SU-DHL-6 (cell line): ENCODE results near the gene ZNF689.
A peak's percentile ranks its signal among the peaks of the same experiment; 100 is the strongest.
"Not testable (repeated sequence)": the region's sequence is repeated elsewhere in the genome, so short reads cannot be mapped to it uniquely, and the experiment has no call there.

Source experiments
- H2AFZ ChIP-seq: fragments of 200-600 bp; sonication (generic); 2 replicates; pipeline ENCODE4 v1.6.1; 2014; ENCODE audit warnings: low read depth, mild to moderate bottlenecking, moderate library complexity, mixed read lengths, antibody characterized with exemption, low read length; ENCODE audit not compliant: severe bottlenecking
- H3F3A ChIP-seq: fragments of 200-600 bp; shearing (Covaris generic); 2 replicates; pipeline ENCODE4 v1.6.0; 2016; ENCODE audit warnings: antibody characterized with exemption, mild to moderate bottlenecking; ENCODE audit not compliant: insufficient read depth
- H3K27ac ChIP-seq: fragments of 200-600 bp; sonication (generic); 2 replicates; pipeline ENCODE4 v1.5.1; 2016; ENCODE audit warnings: low read depth, mild to moderate bottlenecking, low read length, moderate library complexity, mixed read lengths
- H3K27me3 ChIP-seq: fragments of 200-600 bp; sonication (generic), shearing (Covaris generic); 2 replicates; pipeline ENCODE4 v1.6.0; 2014; ENCODE audit warnings: mild to moderate bottlenecking, low read length
- H3K36me3 ChIP-seq: fragments of 200-600 bp; sonication (generic); 2 replicates; pipeline ENCODE4 v1.6.1; 2014; ENCODE audit warnings: mild to moderate bottlenecking, low read length, mixed read lengths
- H3K4me2 ChIP-seq: fragments of 300-600, 200-600 bp; shearing (Covaris generic), sonication (generic); 2 replicates; pipeline ENCODE4 v1.6.0; 2014; ENCODE audit warnings: low read length, low read depth, mild to moderate bottlenecking; ENCODE audit not compliant: poor library complexity, severe bottlenecking
- H3K4me3 ChIP-seq: fragments of 200-600 bp; sonication (generic); 2 replicates; pipeline ENCODE4 v1.5.1; 2014; ENCODE audit warnings: antibody characterized with exemption, low read length, mild to moderate bottlenecking, mixed read lengths; ENCODE audit not compliant: insufficient read depth, poor library complexity, severe bottlenecking
- H3K79me2 ChIP-seq: fragments of 200-600 bp; sonication (generic); 2 replicates; pipeline ENCODE4 v1.6.1; 2014; ENCODE audit warnings: mild to moderate bottlenecking, low read length, moderate library complexity; ENCODE audit not compliant: insufficient read depth
- H3K9ac ChIP-seq: fragments of 200-600 bp; sonication (generic); 2 replicates; pipeline ENCODE4 v1.7.0; 2014; ENCODE audit warnings: mild to moderate bottlenecking, low read length
- H3K9me2 ChIP-seq: fragments of 200-600 bp; sonication (generic); replicated peaks from 2 replicates; pipeline ENCODE4 v1.6.1; 2014; ENCODE audit warnings: low read length; ENCODE audit not compliant: insufficient read depth
- H3K9me3 ChIP-seq: fragments of 200-600 bp; sonication (generic); 2 replicates; pipeline ENCODE4 v1.6.1; 2014; ENCODE audit warnings: low read length, mixed read lengths; ENCODE audit not compliant: insufficient read depth
- H4K20me1 ChIP-seq: fragments of 200-600 bp; sonication (generic); 2 replicates; pipeline ENCODE4 v1.6.1; 2014; ENCODE audit warnings: low read depth, mild to moderate bottlenecking, antibody characterized with exemption, low read length, moderate library complexity, mixed read lengths
- CTCF ChIP-seq: fragments of 200-600 bp; sonication (generic); IDR thresholded peaks from one replicate; pipeline ENCODE4 v1.5.1; 2017; ENCODE audit warnings: antibody characterized with exemption, mild to moderate bottlenecking, low read length, moderate library complexity; ENCODE audit not compliant: insufficient read depth, poor library complexity, severe bottlenecking
- EZH2phosphoT487 ChIP-seq: fragments of 200-600 bp; sonication (generic), shearing (Covaris generic); conservative IDR thresholded peaks from 2 replicates; pipeline ENCODE4 v1.6.1; 2018; ENCODE audit warnings: mild to moderate bottlenecking, antibody characterized with exemption, low read length, moderate library complexity, mixed read lengths

Gene ZNF689

GRCh38 chr16:30633526-30633925, 23.3 kb upstream of the ZNF689 start:
- no peaks in the 10 kb centered on the region for H4K20me1 ChIP-seq
- peak overlapping the region; percentile 72 for H3K9ac ChIP-seq
- no peaks in the 10 kb centered on the region for H3K9me2 ChIP-seq
- H3K27me3 ChIP-seq = no peaks in the 10 kb centered on the region
- TF ChIP-seq EZH2phosphoT487 = no peak
- no peak for TF ChIP-seq CTCF
- no peaks in the 10 kb centered on the region for H3K79me2 ChIP-seq
- peak overlapping the region; percentile 76 for H2AFZ ChIP-seq
- peaks cover 13% of the 10 kb centered on the region; the same call in 1 of the 2 replicates for H3F3A ChIP-seq
- peak overlapping the region; percentile 82 for H3K4me2 ChIP-seq
- no peaks in the 10 kb centered on the region for H3K9me3 ChIP-seq
- H3K4me3 ChIP-seq = peak overlapping the region; percentile 82
- peak overlapping the region; percentile 69 for H3K27ac ChIP-seq
- no peaks in the 10 kb centered on the region for H3K36me3 ChIP-seq

GRCh38 chr16:30632454-30632853, 22.3 kb upstream of the ZNF689 start:
- not testable (repeated sequence) for H3K9me2 ChIP-seq, H3K79me2 ChIP-seq, H3K9me3 ChIP-seq, H4K20me1 ChIP-seq, H3K4me3 ChIP-seq, H3K36me3 ChIP-seq, H3K27ac ChIP-seq, H3K9ac ChIP-seq, H2AFZ ChIP-seq, H3K4me2 ChIP-seq, H3K27me3 ChIP-seq
- peaks cover 13% of the 10 kb centered on the region; the same call in 1 of the 2 replicates for H3F3A ChIP-seq

- Histone ChIP-seq H3K9me2 (no peaks in the 10 kb centered on the region), H3K9ac (no peak overlapping the region), H4K20me1 (no peaks in the 10 kb centered on the region), H3F3A (peaks cover 13% of the 10 kb centered on the region; the same call in 1 of the 2 replicates), H3K27me3 (no peaks in the 10 kb centered on the region), H3K79me2 (no peaks in the 10 kb centered on the region), H3K36me3 (no peaks in the 10 kb centered on the region), H3K27ac (no peak overlapping the region), H3K4me2 (peak overlapping the region; percentile 46), H3K4me3 (no peak overlapping the region), H2AFZ (peak overlapping the region; percentile 64), H3K9me3 (no peaks in the 10 kb centered on the region)
- TF ChIP-seq CTCF (peak; percentile 86), EZH2phosphoT487 (no peak)
Measured at GRCh38 chr16:30628628-30629540, 18.7 kb upstream of the ZNF689 start.

- Histone ChIP-seq H3K9me3 (no peaks in the 10 kb centered on the region), H3K4me2 (no peak overlapping the region), H4K20me1 (no peaks in the 10 kb centered on the region), H3K79me2 (no peaks in the 10 kb centered on the region), H2AFZ (no peak overlapping the region), H3F3A (no peaks in the 10 kb centered on the region), H3K9me2 (no peaks in the 10 kb centered on the region), H3K27ac (no peak overlapping the region), H3K36me3 (no peaks in the 10 kb centered on the region), H3K9ac (no peak overlapping the region), H3K4me3 (no peak overlapping the region), H3K27me3 (no peaks in the 10 kb centered on the region)
- TF ChIP-seq CTCF (no peak), EZH2phosphoT487 (no peak)
Measured at GRCh38 chr16:30626236-30626635, 16.0 kb upstream of the ZNF689 start.
